ENCODE measurements around the gene HK3. TPM values are rescaled to one million over a fixed set of nuclear protein-coding genes. Genes with fewer than 3 reads are reported as not detected.

Gene HK3
- total RNA-seq, 1 donor from 2014 or later, result 0.77 TPM

- H3K9me3 Mint-ChIP-seq, result no peaks in the 10 kb centered on the region
- peaks cover 22% of the 10 kb centered on the region for H3K27me3 Mint-ChIP-seq
- no peaks in the 10 kb centered on the region for H3K36me3 Mint-ChIP-seq
- no peak for DNase-seq (ENCODE audit: extremely low spot score, unreplicated experiment)
- peaks cover 12% of the 10 kb centered on the region for H3K4me1 Mint-ChIP-seq (ENCODE audit: unreplicated experiment)
- no peak for TF ChIP-seq CTCF (conservative IDR thresholded peaks at IDR 0.05)
- H3K4me3 Mint-ChIP-seq, result no peak overlapping the region
- H3K27ac Mint-ChIP-seq, result no peak overlapping the region
Measured at GRCh38 chr5:176843673-176844072, 55.5 kb downstream of the HK3 start.

GRCh38 chr5:176837707-176838115 is 61.4 kb downstream of the HK3 start:
- Mint-ChIP-seq H3K4me3 (no peak overlapping the region), H3K27ac (no peak overlapping the region), H3K36me3 (no peaks in the 10 kb centered on the region), H3K9me3 (no peaks in the 10 kb centered on the region), H3K4me1 (ENCODE audit: unreplicated experiment) (no peaks in the 10 kb centered on the region), H3K27me3 (peaks cover 53% of the 10 kb centered on the region)
- no peak for TF ChIP-seq CTCF (conservative IDR thresholded peaks at IDR 0.05)
- DNase-seq (ENCODE audit: extremely low spot score, unreplicated experiment), result peak; percentile 92

GRCh38 chr5:176836811-176837706 is 62.1 kb downstream of the HK3 start:
- no peak for DNase-seq (ENCODE audit: extremely low spot score, unreplicated experiment)
- no peak overlapping the region for H3K27ac Mint-ChIP-seq
- H3K9me3 Mint-ChIP-seq, result no peaks in the 10 kb centered on the region
- H3K27me3 Mint-ChIP-seq, result peaks cover 55% of the 10 kb centered on the region
- no peak overlapping the region for H3K4me3 Mint-ChIP-seq
- no peaks in the 10 kb centered on the region for H3K4me1 Mint-ChIP-seq (ENCODE audit: unreplicated experiment)
- no peak for TF ChIP-seq CTCF (conservative IDR thresholded peaks at IDR 0.05)
- no peaks in the 10 kb centered on the region for H3K36me3 Mint-ChIP-seq

GRCh38 chr5:176835918-176836317 is 63.2 kb downstream of the HK3 start:
- Mint-ChIP-seq H3K36me3 (no peaks in the 10 kb centered on the region), H3K9me3 (no peaks in the 10 kb centered on the region), H3K27me3 (peaks cover 49% of the 10 kb centered on the region), H3K4me3 (no peak overlapping the region), H3K4me1 (ENCODE audit: unreplicated experiment) (no peaks in the 10 kb centered on the region), H3K27ac (no peak overlapping the region)
- no peak for TF ChIP-seq CTCF (conservative IDR thresholded peaks at IDR 0.05)
- no peak for DNase-seq (ENCODE audit: extremely low spot score, unreplicated experiment)

GRCh38 chr5:176833286-176833685 is 65.9 kb downstream of the HK3 start:
- Mint-ChIP-seq H3K27me3 (peaks cover 42% of the 10 kb centered on the region), H3K4me1 (ENCODE audit: unreplicated experiment) (no peaks in the 10 kb centered on the region), H3K36me3 (no peaks in the 10 kb centered on the region), H3K27ac (no peak overlapping the region), H3K9me3 (no peaks in the 10 kb centered on the region), H3K4me3 (no peak overlapping the region)
- DNase-seq (ENCODE audit: extremely low spot score, unreplicated experiment), result no peak
- TF ChIP-seq CTCF (conservative IDR thresholded peaks at IDR 0.05), result no peak
